Ecto neural progenitor cell (in vitro differentiated cells): ENCODE measurements around the gene CLIP2.
"Not testable (repeated sequence)": the region's sequence is repeated elsewhere in the genome, so short reads cannot be mapped to it uniquely, and the experiment has no call there.

ENCODE experiments used
- DNase-seq: peaks from one replicate; pipeline ENCODE4 v3.0.0-alpha.2; 2018; ENCODE audit warnings: low spot score

The CLIP2 gene

GRCh38 chr7:74332373-74333176, 43.4 kb downstream of the CLIP2 start:
- no peak for DNase-seq

DNA sequence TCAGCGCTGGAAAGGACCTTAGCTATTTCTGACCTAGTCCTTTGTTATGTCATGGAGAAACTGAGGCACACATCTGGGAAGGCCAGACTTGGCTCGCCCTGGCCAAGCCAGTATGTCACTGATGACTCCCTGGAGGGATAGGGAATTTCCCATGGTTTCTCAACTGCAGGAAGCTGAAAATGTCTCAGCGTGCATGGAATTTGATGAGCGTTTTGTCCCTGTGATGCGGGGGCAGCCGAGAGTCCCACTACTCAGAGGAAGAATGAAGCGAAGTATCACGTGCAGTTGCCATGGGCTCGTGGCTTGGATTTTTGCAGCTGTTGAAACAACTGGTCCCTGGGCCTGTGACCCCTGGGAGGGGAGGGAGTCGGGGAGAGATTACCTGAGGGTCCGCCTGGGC, 44.8 kb downstream of the CLIP2 start:
- DNase-seq: no peak

DNA sequence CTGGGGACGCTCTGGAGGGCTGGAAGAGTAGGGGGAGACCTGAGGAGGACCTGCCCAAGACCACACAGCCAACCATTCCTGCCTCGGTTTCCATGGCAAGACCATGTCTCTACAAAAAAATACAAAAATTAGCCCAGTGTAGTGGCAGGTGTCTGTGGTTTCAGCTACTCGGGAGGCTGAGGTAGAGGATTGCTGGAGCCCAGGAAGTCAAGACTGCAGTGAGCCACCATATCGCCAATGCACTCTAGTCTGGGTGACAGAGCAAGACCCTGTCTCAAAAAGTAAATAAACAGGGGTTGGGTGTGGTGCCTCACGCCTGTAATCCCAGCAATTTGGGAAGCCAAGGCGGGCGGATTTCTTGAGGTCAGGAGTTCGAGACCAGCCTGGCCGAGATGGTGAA, 48.7 kb downstream of the CLIP2 start:
- no peak for DNase-seq

GRCh38 chr7:74338366-74339108, 49.3 kb downstream of the CLIP2 start:
- no peak for DNase-seq

DNA sequence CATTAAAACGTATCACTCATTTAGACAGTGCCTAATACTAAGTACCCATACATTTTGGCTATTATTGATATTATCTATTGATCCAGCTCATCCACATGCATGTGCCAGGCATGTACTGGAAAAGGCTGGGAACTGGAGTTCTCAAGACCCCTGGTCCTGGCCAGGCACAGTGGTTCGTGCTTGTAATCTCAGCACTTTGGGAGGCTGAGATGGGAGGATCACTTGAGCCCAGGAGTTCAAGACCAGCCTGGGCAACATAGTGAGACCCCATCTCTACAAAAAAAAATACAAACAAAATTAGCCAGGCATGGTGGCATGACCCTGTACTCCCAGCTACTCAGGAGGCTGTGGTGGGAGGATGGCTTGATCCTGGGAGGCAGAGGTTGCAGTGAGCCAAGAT, 50.4 kb downstream of the CLIP2 start:
- not testable (repeated sequence) for DNase-seq

- no peak for DNase-seq
Measured at GRCh38 chr7:74343281-74344131, 54.3 kb downstream of the CLIP2 start.

DNA sequence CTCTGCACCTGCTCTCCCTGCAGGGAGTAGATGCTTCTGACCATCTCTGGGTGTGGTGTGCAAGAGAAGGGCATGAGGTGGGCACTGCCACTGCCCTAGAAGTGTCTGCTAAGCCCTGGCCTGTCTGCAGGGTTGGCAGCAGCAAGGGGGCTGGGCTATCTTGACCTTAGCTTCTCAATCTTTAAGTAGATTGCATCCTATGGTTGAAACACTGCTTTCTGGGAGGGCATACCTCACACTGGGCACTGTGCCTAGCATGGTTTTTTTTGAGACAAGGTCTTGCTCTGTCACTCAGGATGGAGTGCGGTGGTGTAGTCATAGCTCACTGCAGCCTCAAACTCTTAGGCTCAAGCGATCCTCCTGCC, 54.9 kb downstream of the CLIP2 start:
- no peak for DNase-seq

- DNase-seq: no peak
Measured at GRCh38 chr7:74344786-74345185, 55.6 kb downstream of the CLIP2 start.

DNA sequence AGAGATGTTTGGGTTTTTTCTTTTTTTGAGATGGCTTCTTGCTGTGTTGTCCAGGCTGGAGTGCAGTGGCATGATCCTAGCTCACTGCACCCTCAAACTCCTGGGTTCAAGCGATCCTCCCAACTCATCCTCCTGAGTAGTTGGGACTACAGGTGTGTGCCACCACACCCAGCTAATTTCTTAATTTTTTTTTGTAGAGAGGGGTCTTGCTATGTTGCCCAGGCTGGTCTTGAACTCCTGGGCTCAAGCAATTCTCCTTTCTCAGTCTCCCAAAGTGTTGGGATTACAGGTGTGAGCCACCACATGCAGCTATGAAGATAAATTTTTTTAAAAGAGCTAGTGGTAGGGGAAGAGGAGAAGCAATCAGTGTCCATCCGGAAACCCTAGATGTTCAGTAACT, 56.8 kb downstream of the CLIP2 start:
- DNase-seq: no peak

GRCh38 chr7:74349621-74350020, 60.4 kb downstream of the CLIP2 start:
- DNase-seq: no peak

DNA sequence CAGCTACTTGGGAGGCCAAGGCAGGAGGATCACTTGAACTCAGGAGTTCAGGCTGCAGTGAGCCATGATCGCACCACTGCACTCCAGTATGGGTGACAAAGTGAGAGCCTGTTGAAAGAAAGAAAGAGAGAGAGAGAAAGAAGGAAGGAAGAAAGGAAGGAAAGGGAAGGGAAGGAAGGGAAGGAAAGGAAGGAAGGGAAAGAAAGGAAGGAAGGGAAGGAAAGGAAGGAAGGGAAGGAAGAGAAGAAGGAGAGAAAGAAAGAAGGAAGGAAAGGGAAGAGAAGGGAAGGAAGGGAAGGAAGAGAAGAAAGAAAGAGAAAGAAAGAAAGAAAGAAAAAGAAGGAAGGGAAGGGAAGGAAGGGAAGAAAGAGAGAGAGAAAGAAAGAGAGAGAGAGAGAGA, 61.5 kb downstream of the CLIP2 start:
- no peak for DNase-seq

GRCh38 chr7:74351836-74352235, 62.6 kb downstream of the CLIP2 start:
- DNase-seq: no peak

DNA sequence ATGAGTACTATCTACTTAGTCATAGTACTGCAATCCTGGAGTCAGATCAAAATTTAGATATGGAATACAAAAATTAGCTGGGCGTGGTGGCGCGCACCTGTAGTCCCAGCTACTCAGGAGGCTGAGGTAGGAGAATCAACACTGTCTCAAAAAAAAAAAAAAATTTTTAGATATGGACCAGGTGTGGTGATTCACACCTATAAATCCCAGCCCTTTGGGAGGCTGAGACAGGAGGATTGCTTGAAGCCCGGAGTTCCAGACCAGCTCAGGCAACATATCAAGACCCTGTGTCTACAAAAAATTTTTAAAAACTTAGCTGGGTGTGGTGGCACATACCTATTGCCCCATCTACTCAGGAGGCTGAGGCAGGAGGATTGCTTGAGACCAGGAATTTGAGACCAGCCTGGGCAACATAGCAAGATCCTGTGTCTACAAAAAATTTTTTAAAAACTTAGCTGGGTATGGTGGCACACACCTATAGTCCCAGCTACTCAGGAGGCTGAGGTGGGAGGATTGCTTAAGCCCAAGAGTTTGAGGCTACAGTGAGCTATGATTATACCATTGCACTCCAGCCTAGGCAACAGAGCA, 63.4 kb downstream of the CLIP2 start:
- DNase-seq: not testable (repeated sequence)

DNA sequence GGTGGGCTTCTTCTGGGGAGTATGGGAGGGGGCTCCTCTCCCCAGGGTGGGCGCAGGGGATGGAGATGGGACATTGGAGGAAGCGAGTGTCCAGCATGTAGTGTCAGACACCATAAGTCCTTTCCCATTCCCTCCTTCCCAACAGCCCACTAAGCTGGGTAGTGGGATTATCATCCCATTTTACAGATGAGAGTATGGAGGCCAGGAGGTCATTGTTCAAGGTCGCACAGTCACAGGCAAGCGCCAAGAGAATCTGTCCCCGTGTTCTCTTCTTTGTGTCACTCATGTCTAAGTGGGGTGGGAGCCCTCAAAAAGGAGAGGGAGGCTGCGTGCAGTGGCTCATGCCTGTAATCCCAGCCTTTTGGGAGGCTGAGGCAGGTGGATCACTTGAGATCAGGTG, 64.8 kb downstream of the CLIP2 start:
- no peak for DNase-seq

DNA sequence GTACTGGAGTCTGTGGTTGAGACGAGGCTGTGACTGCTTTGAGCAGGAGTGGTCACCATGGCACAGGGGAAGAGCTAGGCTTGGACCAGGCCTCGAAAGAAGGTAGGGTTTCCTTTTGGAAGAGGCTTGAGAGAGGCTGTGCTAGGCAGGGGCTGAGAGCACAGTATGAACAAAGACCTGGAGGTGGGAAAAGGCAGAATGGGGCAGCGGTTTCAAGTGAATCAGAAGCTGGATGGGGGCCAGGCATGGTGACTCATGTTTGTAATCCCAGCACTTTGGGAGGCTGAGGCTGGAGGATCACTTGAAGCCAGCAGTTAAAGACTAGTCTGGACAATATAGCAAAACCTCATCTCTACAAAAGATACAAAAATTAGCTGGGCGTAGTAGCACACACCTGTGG, 65.9 kb downstream of the CLIP2 start:
- DNase-seq: no peak

DNA sequence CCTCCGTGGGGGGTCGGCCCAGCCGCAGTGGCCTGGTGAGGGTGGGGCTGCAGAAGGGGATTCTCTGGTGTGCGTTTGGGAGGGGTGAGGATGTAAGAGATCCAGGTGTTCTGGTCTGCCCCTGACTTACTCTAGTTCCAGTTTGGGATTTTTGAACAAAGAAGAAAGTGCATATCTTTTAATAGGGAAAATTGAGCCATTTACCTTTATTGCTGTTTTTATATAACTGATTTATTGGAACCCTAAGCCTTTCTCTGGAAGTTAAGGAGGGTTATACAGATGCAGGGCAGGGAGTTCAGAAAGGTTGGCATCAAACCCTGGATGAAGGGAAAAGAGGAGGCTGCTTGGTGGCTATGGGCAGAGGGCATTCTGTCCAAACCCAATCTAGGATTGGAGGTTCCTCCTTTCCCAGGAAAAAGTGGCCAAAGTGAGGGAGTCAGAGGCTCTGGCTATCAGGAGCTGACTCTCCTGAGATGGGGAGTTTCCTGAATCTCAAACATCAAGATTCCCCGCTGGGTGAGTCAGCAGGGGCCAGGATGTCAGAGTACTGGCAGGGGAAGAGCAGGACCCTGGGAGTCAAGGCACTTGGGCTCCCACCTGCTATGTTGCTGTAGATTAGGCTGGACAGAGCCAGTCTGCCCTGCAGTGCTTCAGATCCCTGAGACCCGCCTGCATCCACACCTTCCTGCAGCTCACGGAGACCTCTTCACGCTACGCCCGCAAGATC, 67.5 kb downstream of the CLIP2 start:
- DNase-seq: no peak

DNA sequence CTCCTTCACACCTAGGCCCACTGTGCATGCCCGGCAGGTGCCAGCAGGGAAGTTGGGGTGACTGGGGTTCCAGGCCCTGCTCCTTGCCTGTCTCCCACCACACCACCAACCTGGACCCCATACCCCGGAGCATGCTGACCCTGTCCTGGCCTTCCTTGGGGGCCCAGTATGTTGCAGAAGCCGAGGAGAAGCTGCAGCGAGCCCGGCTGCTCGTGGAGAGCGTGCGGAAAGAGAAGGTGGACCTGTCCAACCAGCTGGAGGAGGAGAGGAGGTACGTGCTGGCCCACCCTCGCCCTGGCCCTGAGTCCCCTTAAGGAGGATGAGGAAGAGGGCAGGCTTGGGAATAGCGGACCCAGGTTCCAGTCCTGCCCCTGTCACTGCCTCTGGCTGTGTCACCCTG, 70.8 kb downstream of the CLIP2 start:
- DNase-seq: no peak

- DNase-seq: no peak
Measured at GRCh38 chr7:74362266-74362665, 73.1 kb downstream of the CLIP2 start.

DNA sequence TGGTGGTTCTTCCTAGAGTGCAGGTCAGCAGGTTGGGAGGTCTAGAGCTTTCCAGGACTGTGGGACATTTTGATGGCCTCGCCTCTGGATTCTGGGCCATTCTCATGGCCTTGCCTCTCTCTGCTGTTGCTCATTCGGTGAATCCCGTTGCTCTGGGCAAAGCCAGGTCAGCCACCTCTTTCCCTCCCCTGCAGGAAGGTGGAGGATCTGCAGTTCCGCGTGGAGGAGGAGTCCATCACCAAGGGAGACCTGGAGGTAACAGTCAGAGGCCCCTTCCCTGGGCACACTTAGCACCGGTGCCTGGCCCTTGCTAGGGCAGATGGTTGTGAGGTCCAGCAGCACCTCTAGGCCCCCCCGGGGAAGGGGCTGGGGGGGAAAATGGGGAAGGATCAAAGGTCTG, 74.9 kb downstream of the CLIP2 start:
- DNase-seq: no peak

DNA sequence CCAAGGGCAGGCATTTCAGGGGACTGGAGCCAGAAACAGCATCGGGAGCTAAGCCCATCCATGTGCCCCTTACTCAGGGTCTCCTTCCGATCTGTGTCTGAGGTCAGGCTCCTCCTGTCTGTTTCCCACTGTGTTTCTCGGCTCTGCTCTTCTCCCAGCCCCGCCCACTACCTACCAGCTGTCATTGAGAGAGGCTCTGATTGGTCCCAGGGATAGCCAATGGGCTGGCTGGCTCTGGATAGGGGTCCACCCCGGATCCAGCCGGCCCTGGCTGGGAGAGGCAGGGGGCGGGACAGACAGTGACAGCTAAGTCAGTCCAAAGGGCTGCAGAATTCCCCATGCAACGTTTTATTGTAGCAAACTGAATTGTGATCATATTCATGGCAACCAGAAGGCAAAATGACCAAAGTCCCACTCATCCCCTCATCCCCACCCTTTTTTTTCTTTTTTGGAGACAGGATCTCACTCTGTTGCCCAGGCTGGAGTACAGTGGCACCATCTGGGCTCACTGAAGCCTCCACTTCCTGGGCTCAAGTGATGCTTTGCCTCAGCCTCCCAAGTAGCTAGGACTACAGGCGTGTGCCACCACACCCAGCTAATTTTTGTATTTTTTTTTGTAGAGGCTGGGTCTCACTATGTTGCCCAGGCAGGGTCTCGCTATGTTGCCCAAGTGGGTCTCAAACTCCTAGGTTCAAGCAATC, 76.3 kb downstream of the CLIP2 start:
- DNase-seq: peak; percentile 92
